ENCODE data around the gene FBN2.

GRCh38 chr5:128472919-128473318 is 65.1 kb downstream of the FBN2 start:
- no peak for TF ChIP-seq POLR2A (IDR thresholded peaks at IDR 0.05)
- TF ChIP-seq, protein P1, sequence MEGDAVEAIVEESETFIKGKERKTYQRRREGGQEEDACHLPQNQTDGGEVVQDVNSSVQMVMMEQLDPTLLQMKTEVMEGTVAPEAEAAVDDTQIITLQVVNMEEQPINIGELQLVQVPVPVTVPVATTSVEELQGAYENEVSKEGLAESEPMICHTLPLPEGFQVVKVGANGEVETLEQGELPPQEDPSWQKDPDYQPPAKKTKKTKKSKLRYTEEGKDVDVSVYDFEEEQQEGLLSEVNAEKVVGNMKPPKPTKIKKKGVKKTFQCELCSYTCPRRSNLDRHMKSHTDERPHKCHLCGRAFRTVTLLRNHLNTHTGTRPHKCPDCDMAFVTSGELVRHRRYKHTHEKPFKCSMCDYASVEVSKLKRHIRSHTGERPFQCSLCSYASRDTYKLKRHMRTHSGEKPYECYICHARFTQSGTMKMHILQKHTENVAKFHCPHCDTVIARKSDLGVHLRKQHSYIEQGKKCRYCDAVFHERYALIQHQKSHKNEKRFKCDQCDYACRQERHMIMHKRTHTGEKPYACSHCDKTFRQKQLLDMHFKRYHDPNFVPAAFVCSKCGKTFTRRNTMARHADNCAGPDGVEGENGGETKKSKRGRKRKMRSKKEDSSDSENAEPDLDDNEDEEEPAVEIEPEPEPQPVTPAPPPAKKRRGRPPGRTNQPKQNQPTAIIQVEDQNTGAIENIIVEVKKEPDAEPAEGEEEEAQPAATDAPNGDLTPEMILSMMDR (IDR thresholded peaks at IDR 0.05): no peak
